Right lobe of liver (tissue), 4 donors: Measurements from ENCODE around the gene PHF21B.

Source experiments
- POLR2A ChIP-seq: fragments of 450-650 bp; IDR thresholded peaks from one replicate; pipeline ENCODE4 v1.6.1; 2017; ENCODE audit warnings: antibody characterized with exemption, mild to moderate bottlenecking
- TF ChIP-seq, protein P1 (sequence below), 4 donors: fragments of 200-600 bp in 3 of 4; fragments of 450-650 bp in 1 of 4; IDR thresholded peaks; one replicate each; pipeline versions ENCODE4 v1.5.1 to v1.8.0; 2016 to 2022; ENCODE audit warnings: antibody characterized with exemption in 4 of 4, mild to moderate bottlenecking in 2 of 4
- donor health status: DM: no; HTN: no; CAD: no.
- donor health status: DM: no; HTN: no; CAD: no.
- donor health status: DM: no; HTN: yes; CAD: no.

DNA sequence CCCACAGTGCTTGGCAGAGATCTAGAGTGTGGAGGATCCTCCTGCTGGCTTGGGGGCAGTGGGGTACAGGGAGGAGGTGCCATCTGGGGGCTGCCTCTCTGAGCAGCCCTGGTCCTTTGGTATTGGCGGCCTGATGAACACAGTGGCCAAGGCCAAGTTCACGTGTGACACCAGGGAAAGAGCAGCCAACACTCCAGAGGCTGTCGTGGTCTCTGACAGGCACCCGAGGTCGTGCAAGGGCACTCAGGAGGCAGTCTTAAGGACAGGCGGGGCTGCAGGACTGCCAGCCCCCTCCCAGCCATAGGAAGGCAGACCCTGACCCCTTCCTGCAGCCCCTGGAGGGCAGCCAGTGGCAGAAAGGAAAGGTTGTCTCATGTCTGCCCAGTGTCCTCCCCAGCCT is 30.7 kb downstream of the PHF21B start:
- TF ChIP-seq, protein P1, sequence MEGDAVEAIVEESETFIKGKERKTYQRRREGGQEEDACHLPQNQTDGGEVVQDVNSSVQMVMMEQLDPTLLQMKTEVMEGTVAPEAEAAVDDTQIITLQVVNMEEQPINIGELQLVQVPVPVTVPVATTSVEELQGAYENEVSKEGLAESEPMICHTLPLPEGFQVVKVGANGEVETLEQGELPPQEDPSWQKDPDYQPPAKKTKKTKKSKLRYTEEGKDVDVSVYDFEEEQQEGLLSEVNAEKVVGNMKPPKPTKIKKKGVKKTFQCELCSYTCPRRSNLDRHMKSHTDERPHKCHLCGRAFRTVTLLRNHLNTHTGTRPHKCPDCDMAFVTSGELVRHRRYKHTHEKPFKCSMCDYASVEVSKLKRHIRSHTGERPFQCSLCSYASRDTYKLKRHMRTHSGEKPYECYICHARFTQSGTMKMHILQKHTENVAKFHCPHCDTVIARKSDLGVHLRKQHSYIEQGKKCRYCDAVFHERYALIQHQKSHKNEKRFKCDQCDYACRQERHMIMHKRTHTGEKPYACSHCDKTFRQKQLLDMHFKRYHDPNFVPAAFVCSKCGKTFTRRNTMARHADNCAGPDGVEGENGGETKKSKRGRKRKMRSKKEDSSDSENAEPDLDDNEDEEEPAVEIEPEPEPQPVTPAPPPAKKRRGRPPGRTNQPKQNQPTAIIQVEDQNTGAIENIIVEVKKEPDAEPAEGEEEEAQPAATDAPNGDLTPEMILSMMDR (IDR thresholded peaks at IDR 0.05), result no peak
- no peak for TF ChIP-seq POLR2A
